ENCODE data around the gene CLCN7. TPM values are rescaled to one million over a fixed set of nuclear protein-coding genes. Genes with fewer than 3 reads are reported as not detected.

CLCN7 gene
- total RNA-seq, 3 donors from 2014 or later (not counting 1 experiment from before 2014, with no cell fraction given), result 117 to 125 (median 118) TPM

DNA sequence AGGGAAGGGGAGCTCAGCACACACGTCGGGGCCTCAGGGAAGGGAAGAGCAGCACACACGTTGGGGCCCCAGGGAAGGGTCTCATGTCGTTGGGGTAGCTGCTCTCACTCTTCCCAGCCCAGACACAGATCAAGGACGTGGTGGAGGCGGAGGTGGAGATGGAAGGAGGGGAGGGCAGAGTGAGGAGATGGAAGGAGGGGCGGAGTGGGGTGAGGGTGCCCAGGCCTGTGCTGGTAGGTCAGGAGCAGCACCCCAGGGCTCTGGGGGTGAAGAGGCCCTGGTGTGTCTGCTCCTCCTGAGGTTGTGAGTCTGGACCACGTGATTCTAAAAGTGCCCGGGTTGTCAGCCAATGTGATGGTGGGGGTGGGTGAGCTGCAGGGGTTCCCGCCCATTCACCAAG, 14.9 kb downstream of the CLCN7 start:
- no peak overlapping the region for H3K4me3 Mint-ChIP-seq
- Histone ChIP-seq H3K27me3 (ENCODE audit: control insufficient read depth, insufficient read depth, low read length) (no peaks in the 10 kb centered on the region), H3K36me3 (ENCODE audit: control insufficient read depth, insufficient read depth, low read length) (peaks cover 42% of the 10 kb centered on the region), H3K4me1 (ENCODE audit: control insufficient read depth, insufficient read depth, low read length) (peaks cover 11% of the 10 kb centered on the region), H3K27ac (ENCODE audit: low read length) (peak overlapping the region; percentile 25), H3K4me3 (ENCODE audit: low read length) (no peak overlapping the region), H3K9me3 (ENCODE audit: control insufficient read depth, insufficient read depth, low read length) (no peaks in the 10 kb centered on the region)
- no peaks in the 10 kb centered on the region for H3K36me3 Mint-ChIP-seq
- WGBS (ENCODE audit: insufficient coverage), result 90% methylated on average over 10 of the region's 10 CpGs
- no peaks in the 10 kb centered on the region for H3K9me3 Mint-ChIP-seq
- ATAC-seq, result no peak
- H3K4me1 Mint-ChIP-seq, result no peaks in the 10 kb centered on the region
- intact Hi-C loops (cut with micrococcal nuclease), result no loop called here
- no peaks in the 10 kb centered on the region for H3K27me3 Mint-ChIP-seq (ENCODE audit: low read depth in 2 of 2)
- no peak for DNase-seq
- TF ChIP-seq, protein P1, sequence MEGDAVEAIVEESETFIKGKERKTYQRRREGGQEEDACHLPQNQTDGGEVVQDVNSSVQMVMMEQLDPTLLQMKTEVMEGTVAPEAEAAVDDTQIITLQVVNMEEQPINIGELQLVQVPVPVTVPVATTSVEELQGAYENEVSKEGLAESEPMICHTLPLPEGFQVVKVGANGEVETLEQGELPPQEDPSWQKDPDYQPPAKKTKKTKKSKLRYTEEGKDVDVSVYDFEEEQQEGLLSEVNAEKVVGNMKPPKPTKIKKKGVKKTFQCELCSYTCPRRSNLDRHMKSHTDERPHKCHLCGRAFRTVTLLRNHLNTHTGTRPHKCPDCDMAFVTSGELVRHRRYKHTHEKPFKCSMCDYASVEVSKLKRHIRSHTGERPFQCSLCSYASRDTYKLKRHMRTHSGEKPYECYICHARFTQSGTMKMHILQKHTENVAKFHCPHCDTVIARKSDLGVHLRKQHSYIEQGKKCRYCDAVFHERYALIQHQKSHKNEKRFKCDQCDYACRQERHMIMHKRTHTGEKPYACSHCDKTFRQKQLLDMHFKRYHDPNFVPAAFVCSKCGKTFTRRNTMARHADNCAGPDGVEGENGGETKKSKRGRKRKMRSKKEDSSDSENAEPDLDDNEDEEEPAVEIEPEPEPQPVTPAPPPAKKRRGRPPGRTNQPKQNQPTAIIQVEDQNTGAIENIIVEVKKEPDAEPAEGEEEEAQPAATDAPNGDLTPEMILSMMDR (IDR thresholded peaks at IDR 0.05), result no peak
- H3K27ac Mint-ChIP-seq, result no peak overlapping the region

DNA sequence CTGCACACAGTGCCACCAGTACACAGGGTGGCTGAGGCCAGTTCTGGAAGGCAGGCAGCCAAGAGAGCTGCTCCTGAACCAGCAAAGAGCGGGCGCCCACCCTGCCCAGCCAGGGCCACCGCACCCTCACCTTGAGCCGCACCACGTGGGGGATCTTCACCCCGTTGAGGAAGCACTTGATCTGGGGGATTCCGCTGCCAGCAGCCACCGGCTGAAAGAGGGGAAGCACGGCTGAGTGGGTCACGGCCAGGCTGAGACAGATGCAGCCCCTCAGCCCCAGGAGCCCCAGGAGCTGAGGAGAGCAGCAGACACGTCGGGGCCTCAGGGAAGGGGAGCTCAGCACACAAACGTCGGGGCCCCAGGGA, 15.9 kb downstream of the CLCN7 start:
- Mint-ChIP-seq H3K27ac (peak overlapping the region in 1 of 2 donors; percentile 27), H3K36me3 (no peaks in the 10 kb centered on the region), H3K4me1 (no peaks in the 10 kb centered on the region), H3K4me3 (no peak overlapping the region), H3K9me3 (no peaks in the 10 kb centered on the region), H3K27me3 (ENCODE audit: low read depth in 2 of 2) (no peaks in the 10 kb centered on the region)
- H3K36me3 ChIP-seq (ENCODE audit: control insufficient read depth, insufficient read depth, low read length), result peaks cover 48% of the 10 kb centered on the region
- no peak overlapping the region for H3K4me3 ChIP-seq (ENCODE audit: low read length)
- H3K4me1 ChIP-seq (ENCODE audit: control insufficient read depth, insufficient read depth, low read length), result peaks cover 11% of the 10 kb centered on the region
- H3K9me3 ChIP-seq (ENCODE audit: control insufficient read depth, insufficient read depth, low read length), result no peaks in the 10 kb centered on the region
- TF ChIP-seq, protein P1 (IDR thresholded peaks at IDR 0.05), result no peak
- ATAC-seq (peak in 1 of 3 donors; percentile 27), DNase-seq (no peak)
- no peaks in the 10 kb centered on the region for H3K27me3 ChIP-seq (ENCODE audit: control insufficient read depth, insufficient read depth, low read length)
- intact Hi-C loops (cut with micrococcal nuclease), result no loop called here
- 63% methylated on average over 14 of the region's 14 CpGs for WGBS (ENCODE audit: insufficient coverage)
- H3K27ac ChIP-seq (ENCODE audit: low read length), result peak overlapping the region; percentile 82

DNA sequence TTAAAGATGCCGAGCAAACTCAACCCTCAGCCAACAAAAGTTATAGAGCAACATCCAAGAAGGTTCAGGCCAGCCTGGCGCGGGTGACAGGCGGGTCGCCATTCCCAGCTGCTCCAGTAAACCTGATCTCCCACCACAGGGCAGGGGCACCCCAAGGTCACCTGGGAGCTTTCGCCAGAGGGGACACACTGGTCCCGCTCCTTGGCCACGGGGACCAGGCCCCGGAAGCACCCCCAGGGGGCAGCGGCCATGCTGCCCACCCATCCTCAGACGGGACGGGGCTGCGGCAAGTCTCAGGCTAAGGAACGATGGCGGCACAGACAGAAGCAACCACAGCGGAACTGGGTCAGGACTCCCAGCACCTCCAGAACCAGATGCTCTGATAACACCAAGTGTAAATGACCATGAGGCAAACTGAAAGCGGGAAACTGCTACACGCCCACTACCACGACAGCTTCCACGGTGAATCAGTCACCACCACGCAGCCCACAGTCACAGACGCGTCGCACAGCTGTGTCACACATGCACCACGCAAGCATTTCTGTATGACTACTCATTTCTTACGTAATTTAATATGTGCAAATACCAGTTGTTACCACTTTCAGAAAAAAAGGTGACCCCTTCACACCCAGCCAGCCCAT, 16.4 kb downstream of the CLCN7 start:
- Mint-ChIP-seq H3K27ac (peak overlapping the region in 1 of 2 donors; percentile 27), H3K36me3 (no peaks in the 10 kb centered on the region), H3K4me3 (no peak overlapping the region), H3K27me3 (ENCODE audit: low read depth in 2 of 2) (no peaks in the 10 kb centered on the region), H3K4me1 (no peaks in the 10 kb centered on the region), H3K9me3 (no peaks in the 10 kb centered on the region)
- ATAC-seq (no peak), DNase-seq (no peak)
- TF ChIP-seq, protein P1 (IDR thresholded peaks at IDR 0.05), result no peak
- Histone ChIP-seq H3K27ac (ENCODE audit: low read length) (peak overlapping the region; percentile 82), H3K27me3 (ENCODE audit: control insufficient read depth, insufficient read depth, low read length) (no peaks in the 10 kb centered on the region), H3K4me1 (ENCODE audit: control insufficient read depth, insufficient read depth, low read length) (peaks cover 11% of the 10 kb centered on the region), H3K9me3 (ENCODE audit: control insufficient read depth, insufficient read depth, low read length) (no peaks in the 10 kb centered on the region), H3K36me3 (ENCODE audit: control insufficient read depth, insufficient read depth, low read length) (peaks cover 52% of the 10 kb centered on the region), H3K4me3 (ENCODE audit: low read length) (no peak overlapping the region)
- intact Hi-C loops (cut with micrococcal nuclease), result no loop called here
- WGBS (ENCODE audit: insufficient coverage), result 84% methylated on average over 25 of the region's 26 CpGs
